ENCODE results near the gene GRB7. TPM values are rescaled to one million over a fixed set of nuclear protein-coding genes. Genes with fewer than 3 reads are reported as not detected.

The GRB7 gene
- total and polyA plus RNA-seq, 2 of the 4 experiments (the other 2 are of a cell fraction): 0.18 to 0.36 TPM

GRCh38 chr17:39765766-39766165 is 28.0 kb downstream of the GRB7 start:
- Histone ChIP-seq H2AK9ac (replicated peaks; ENCODE audit: low read depth, low read length, poor library complexity) (no peak overlapping the region), H4K8ac (ENCODE audit: low read depth in 2 of 2, low read length in 2 of 2) (no peak overlapping the region), H2BK20ac (ENCODE audit: low read depth, low read length) (no peak overlapping the region), H3K9ac (ENCODE audit: low read depth, low read length) (no peak overlapping the region), H3K23ac (ENCODE audit: low read depth, low read length) (no peak overlapping the region), H3K14ac (replicated peaks; ENCODE audit: low read depth, low read length) (no peak overlapping the region), H2BK15ac (ENCODE audit: low read depth, low read length) (no peak overlapping the region), H3K4me3 (ENCODE audit: insufficient read depth, low read depth, low read length) (no peak overlapping the region), H4K5ac (ENCODE audit: low read depth, low read length) (no peak overlapping the region), H4K20me1 (ENCODE audit: insufficient read depth, low read length) (no peaks in the 10 kb centered on the region), H3K9me1 (ENCODE audit: insufficient read depth, low read length) (no peaks in the 10 kb centered on the region), H3K27me3 (ENCODE audit: control insufficient read depth, insufficient read depth, low read length) (peaks cover 43% of the 10 kb centered on the region), H3K18ac (ENCODE audit: low read depth, low read length) (no peak overlapping the region), H3K9me3 (ENCODE audit: control insufficient read depth, insufficient read depth, low read length) (peaks cover 7% of the 10 kb centered on the region), H3K27ac (ENCODE audit: insufficient read depth, low read length) (no peak overlapping the region), H3K4ac (ENCODE audit: low read depth, low read length) (no peak overlapping the region), H3K36me3 (ENCODE audit: control insufficient read depth, insufficient read depth, low read length) (no peaks in the 10 kb centered on the region), H2AFZ (replicated peaks; ENCODE audit: low read length, poor library complexity) (no peak overlapping the region), H2BK5ac (ENCODE audit: low read depth, low read length, poor library complexity, severe bottlenecking) (no peak overlapping the region), H3K4me2 (ENCODE audit: low read depth, low read length) (no peak overlapping the region), H2AK5ac (ENCODE audit: low read depth, low read length) (no peak overlapping the region), H3K4me1 (ENCODE audit: control insufficient read depth, insufficient read depth, low read length) (no peaks in the 10 kb centered on the region), H2BK120ac (ENCODE audit: low read depth, low read length) (no peak overlapping the region), H4K91ac (ENCODE audit: insufficient read depth, low read depth, low read length) (no peak overlapping the region), H3K56ac (ENCODE audit: extremely low read depth, insufficient read depth, low read length) (no peak overlapping the region), H3K79me1 (ENCODE audit: low read depth in 1 of 2, low read length in 2 of 2) (no peaks in the 10 kb centered on the region)
- dilution Hi-C loops (cut with HindIII; ENCODE audit: low sequenced_read_pairs, unreplicated experiment): no loop called here
- ChIA-PET CTCF (no interaction called here), POLR2A (ENCODE audit: unreplicated experiment) (no interaction called here)
- ATAC-seq (ENCODE audit: low read depth) (no peak), DNase-seq (no peak)
- no TSS peak for BruUV-seq (replicated peaks)
- 89% methylated on average over 4 of the region's 18 CpGs; no CpG with 5 or more reads in 1 of the 2 experiments for WGBS, 2 experiments (ENCODE audit: extremely low coverage in 2 of 2, insufficient read length in 1 of 2)
- intact Hi-C loops (cut with micrococcal nuclease): no loop called here
- in situ Hi-C loops (cut with MboI; ENCODE audit: low sequenced_read_pairs): no loop called here
- TF ChIP-seq FOS (IDR thresholded peaks at IDR 0.05; ENCODE audit: low read depth, low read length) (no peak), RAD21 (IDR thresholded peaks at IDR 0.05; ENCODE audit: low read length) (no peak), ELK1 (IDR thresholded peaks at IDR 0.05; ENCODE audit: borderline replicate concordance, low read depth, low read length) (no peak), BHLHE40 (IDR thresholded peaks at IDR 0.05; ENCODE audit: low read depth, low read length) (no peak), NFE2L2 (IDR thresholded peaks at IDR 0.05; ENCODE audit: low read depth, low read length) (no peak), MAZ (IDR thresholded peaks at IDR 0.05; ENCODE audit: borderline replicate concordance, low read depth, low read length) (no peak), MAFK (IDR thresholded peaks at IDR 0.05; ENCODE audit: low read depth, low read length) (no peak), RFX5 (IDR thresholded peaks at IDR 0.05; ENCODE audit: low read depth, low read length) (no peak), CHD1 (IDR thresholded peaks at IDR 0.05; ENCODE audit: low read depth, low read length) (no peak), CEBPB (IDR thresholded peaks at IDR 0.05; ENCODE audit: low read depth, low read length) (no peak), SMC3 (IDR thresholded peaks at IDR 0.05; ENCODE audit: low read depth, low read length) (no peak), POLR2A (IDR thresholded peaks at IDR 0.05; ENCODE audit: low read depth, low read length) (no peak), USF2 (IDR thresholded peaks at IDR 0.05; ENCODE audit: low read depth, low read length) (no peak), CTCF (conservative IDR thresholded peaks at IDR 0.05; ENCODE audit: low read depth, low read length) (no peak), MXI1 (IDR thresholded peaks at IDR 0.05; ENCODE audit: borderline replicate concordance, low read depth, low read length) (no peak), RCOR1 (IDR thresholded peaks at IDR 0.05; ENCODE audit: insufficient replicate concordance, low read length) (no peak)

Data from IMR-90 (cell line).